ENCODE results near the gene MAT2B. TPM values are rescaled to one million over a fixed set of nuclear protein-coding genes. Genes with fewer than 3 reads are reported as not detected.

The MAT2B gene
- total RNA-seq = 10 to 100 TPM; 46.3 to 61.6 (median 59.3) TPM
- polyA plus RNA-seq = 10 to 100 TPM; 33.8 to 53.4 TPM
- long read RNA-seq, donor 1, transcript MAT2B-201 (7 exons, 2,226 nt) = minor isoform, 12 of 154 reads
- long read RNA-seq, donor 1, transcript MAT2B-202 (7 exons, 2,103 nt) = major isoform, 133 of 154 reads
- long read RNA-seq, donor 1, partial matches to known transcripts = 7 of 154 reads
- long read RNA-seq, donor 1, other reads (novel, unspliced or antisense) = 2 of 154 reads
- long read RNA-seq, donor 2, transcript MAT2B-201 (7 exons, 2,226 nt) = minor isoform, 93 of 588 reads
- long read RNA-seq, donor 2, transcript MAT2B-202 (7 exons, 2,103 nt) = major isoform, 463 of 588 reads
- long read RNA-seq, donor 2, partial matches to known transcripts = 14 of 588 reads
- long read RNA-seq, donor 2, other reads (novel, unspliced or antisense) = 18 of 588 reads
- long read RNA-seq, donor 3, transcript MAT2B-202 (7 exons, 2,103 nt) = major isoform, 74 of 81 reads
- long read RNA-seq, donor 3, partial matches to known transcripts = 3 of 81 reads
- long read RNA-seq, donor 3, other reads (novel, unspliced or antisense) = 2 of 81 reads

DNA sequence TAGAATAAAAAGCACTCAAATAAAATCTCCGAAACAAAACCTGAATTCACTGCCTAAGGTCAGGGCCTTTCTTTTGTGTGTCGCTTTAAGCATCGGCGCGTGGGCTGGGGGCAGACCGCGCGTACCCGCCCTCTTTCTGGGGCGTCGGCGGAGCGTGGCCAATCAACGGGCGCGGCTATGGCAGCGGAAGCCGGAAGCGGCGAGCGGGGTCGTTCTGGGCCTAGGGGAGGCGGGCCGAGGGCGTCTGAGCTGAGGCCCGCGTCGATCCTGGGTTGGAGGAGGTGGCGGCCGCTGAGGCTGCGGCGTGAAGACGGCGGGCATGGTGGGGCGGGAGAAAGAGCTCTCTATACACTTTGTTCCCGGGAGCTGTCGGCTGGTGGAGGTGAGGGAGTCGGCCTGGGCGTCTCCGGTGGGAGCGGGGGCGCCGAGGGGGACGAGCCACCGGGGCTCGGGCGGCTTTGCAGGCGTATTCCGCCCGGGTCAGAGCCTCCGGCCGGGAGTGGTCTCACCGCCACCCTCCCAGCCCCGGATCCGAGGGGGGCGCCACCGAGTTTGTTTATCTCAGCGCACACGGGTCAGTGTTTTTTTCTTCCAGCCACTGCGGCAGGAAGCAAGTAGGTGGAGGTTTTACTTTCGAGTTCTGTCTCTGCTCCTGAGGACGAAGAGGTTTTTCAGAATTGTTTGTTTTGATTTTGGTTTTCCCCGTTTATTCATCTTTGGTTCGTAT, at the start of gene MAT2B:
TSS of gene MAT2B (plus strand) at position 252 of the 727 bp plus-strand sequence. CDS start at position 320, 68 bp downstream.
- Histone ChIP-seq H3K9me3 (no peaks in the 10 kb centered on the region), H3K27ac (peak within 1 kb of the TSS; percentile 89 to 99 (median 96)), H3K4me1 (peaks cover 11 to 61% (median 45%) of the 10 kb centered on the region in 12 donors), H3K36me3 (no peaks in the 10 kb centered on the region), H3K4me3 (peak within 1 kb of the TSS; percentile 18 to 90 (median 77)), H3K27me3 (no peaks in the 10 kb centered on the region)
- ATAC-seq (peak; percentile 97 to 98 (median 98)), DNase-seq (peak; percentile 97 to 98 (median 97))
- WGBS, 4 donors = 0% methylated on average over 60 to 64 of the region's 64 CpGs
- intact Hi-C loops (cut with DNase I) = loop anchor here in 4 of 10 donors (1.0 to 5.0 kb wide), 4 partner anchors 43 to 68 kb away; partner anchors contain the start of genes HMMR (in 3 of the 4), NUDCD2 (in 3 of the 4) and CCNG1 (in 1 of the 4)
- TF ChIP-seq CTCF (IDR thresholded peaks at IDR 0.05) = peak; percentile 33 to 75 (median 55)
- TF ChIP-seq POLR2A (IDR thresholded peaks at IDR 0.05) = peak; percentile 14 to 90

DNA sequence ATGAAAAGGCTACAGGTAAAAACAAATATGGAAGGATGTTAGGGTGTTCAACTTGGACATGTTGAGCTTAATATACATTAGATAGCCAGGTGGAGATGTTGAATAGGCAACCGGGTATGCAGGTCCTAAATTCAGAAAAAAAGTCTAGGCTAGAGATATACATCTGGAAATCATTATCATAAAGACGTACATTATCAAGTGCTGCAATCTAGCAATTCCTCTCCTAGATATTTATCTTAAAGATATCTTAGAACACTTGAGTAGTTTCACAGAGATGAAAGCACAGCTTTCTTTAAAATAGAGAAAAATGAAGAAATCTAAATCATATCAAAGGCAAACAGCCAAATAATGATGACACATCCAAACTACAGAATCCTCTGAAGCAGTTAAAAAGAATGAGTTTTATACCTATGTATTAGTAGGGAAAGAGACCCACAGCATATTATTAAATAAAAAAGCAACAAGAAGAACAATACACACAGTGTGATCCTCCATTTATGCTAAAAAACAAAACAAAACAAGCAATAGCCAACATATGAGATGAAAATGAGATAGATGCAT, 49.3 kb upstream of the MAT2B start:
- peaks cover 0 to 58% (median 43%) of the 10 kb centered on the region in 9 donors for H3K36me3 ChIP-seq
- intact Hi-C loops (cut with DNase I) = no loop called here
- H3K27ac ChIP-seq = no peak overlapping the region
- DNase-seq = no peak
- no peak for ATAC-seq
- WGBS, 4 donors = 85 to 90% (median 89%) methylated on average over 2 of the region's 2 CpGs
- TF ChIP-seq CTCF (IDR thresholded peaks at IDR 0.05) (no peak), POLR2A (IDR thresholded peaks at IDR 0.05) (no peak)
- H3K27me3 ChIP-seq = no peaks in the 10 kb centered on the region
- H3K9me3 ChIP-seq = no peaks in the 10 kb centered on the region
- no peak overlapping the region for H3K4me3 ChIP-seq
- H3K4me1 ChIP-seq = peaks cover 0 to 21% (median 16%) of the 10 kb centered on the region in 12 donors

GRCh38 chr5:163456840-163457239, 48.6 kb upstream of the MAT2B start:
- peaks cover 0 to 26% (median 21%) of the 10 kb centered on the region in 12 donors for H3K4me1 ChIP-seq
- H3K27ac ChIP-seq = no peak overlapping the region
- intact Hi-C loops (cut with DNase I) = no loop called here
- no peaks in the 10 kb centered on the region for H3K9me3 ChIP-seq
- no peaks in the 10 kb centered on the region for H3K27me3 ChIP-seq
- peaks cover 0 to 51% (median 35%) of the 10 kb centered on the region in 9 donors for H3K36me3 ChIP-seq
- no peak overlapping the region for H3K4me3 ChIP-seq
- TF ChIP-seq POLR2A (IDR thresholded peaks at IDR 0.05) = no peak
- TF ChIP-seq CTCF (IDR thresholded peaks at IDR 0.05) = no peak
- no peak for ATAC-seq
- 94 to 97% (median 96%) methylated on average over 7 of the region's 7 CpGs for WGBS, 4 donors
- DNase-seq = no peak

Data from heart left ventricle (tissue), 16 donors.